ENCODE results near the gene ARSG. TPM values are rescaled to one million over a fixed set of nuclear protein-coding genes. Genes with fewer than 3 reads are reported as not detected.

Gene ARSG
- total RNA-seq, 1 experiment from 2014 or later, result 7.9 TPM

DNA sequence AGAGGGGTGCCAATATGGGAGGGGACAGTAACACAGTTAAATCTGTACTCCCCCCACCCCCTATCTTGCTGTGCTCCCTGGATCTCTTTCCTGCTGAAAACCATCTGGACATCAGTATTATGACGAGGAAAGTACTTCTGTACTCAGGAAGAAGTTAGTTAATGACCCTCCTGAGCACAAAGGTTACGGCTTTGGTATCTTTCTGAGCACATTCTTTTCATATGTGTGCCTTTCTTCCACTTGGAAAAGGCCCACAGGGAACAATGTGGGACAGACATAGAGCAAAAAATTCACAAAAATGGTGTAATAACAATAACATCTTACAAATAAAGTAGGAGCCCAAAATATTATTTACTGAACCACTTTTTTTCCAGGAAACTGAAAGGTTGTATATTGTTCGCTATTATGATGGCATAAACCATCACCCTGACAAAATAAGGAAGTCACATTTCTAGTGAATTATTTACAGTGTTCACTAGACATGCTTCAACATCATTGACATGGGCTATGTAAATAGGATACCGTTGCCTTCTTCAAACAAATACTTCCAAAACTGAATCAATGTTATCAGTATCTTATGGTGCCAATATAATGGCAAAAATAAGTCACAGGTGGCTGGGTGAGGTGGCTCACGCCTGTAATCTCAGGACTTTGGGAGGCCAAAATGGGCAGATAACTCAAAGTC, 160.5 kb downstream of the ARSG start (continued):
- TF ChIP-seq, protein P1, sequence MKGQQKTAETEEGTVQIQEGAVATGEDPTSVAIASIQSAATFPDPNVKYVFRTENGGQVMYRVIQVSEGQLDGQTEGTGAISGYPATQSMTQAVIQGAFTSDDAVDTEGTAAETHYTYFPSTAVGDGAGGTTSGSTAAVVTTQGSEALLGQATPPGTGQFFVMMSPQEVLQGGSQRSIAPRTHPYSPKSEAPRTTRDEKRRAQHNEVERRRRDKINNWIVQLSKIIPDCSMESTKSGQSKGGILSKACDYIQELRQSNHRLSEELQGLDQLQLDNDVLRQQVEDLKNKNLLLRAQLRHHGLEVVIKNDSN (CRISPR knock-in tag; IDR thresholded peaks at IDR 0.05), result no peak
- TF ChIP-seq TCF7 (CRISPR knock-in tag; IDR thresholded peaks at IDR 0.05; ENCODE audit: low read depth) (no peak), NFE2L1 (CRISPR knock-in tag; IDR thresholded peaks at IDR 0.05) (no peak)

DNA sequence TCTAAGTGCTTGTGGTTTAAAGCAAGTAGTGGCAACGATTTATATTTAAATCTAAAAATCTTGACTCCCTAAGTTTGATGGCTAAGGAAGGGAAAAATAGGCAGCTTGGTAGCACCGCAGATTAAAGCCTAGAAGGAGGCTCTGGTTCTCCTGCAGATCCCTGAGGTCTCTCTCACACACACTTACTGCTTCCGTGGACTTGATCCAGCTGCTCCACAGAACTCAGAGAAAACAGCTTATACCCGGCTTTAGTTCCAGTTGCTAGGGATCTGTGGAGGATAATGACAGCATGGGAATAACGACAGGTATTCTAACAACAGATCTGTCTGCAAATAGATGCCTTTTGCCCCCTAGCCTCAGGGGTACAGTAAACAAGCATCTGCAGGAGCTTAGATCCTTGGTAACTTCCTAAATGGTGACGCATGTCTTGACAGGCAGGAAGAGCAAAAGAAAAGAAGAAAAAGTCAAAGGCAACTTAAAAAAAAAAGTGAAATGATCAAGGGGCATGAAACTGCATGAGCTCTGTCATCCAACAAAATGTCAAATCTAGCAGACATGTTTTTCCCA, 161.5 kb downstream of the ARSG start:
- TF ChIP-seq, protein P2, sequence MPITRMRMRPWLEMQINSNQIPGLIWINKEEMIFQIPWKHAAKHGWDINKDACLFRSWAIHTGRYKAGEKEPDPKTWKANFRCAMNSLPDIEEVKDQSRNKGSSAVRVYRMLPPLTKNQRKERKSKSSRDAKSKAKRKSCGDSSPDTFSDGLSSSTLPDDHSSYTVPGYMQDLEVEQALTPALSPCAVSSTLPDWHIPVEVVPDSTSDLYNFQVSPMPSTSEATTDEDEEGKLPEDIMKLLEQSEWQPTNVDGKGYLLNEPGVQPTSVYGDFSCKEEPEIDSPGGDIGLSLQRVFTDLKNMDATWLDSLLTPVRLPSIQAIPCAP (CRISPR knock-in tag; IDR thresholded peaks at IDR 0.05), result no peak
- TF ChIP-seq ZNF263 (CRISPR knock-in tag; IDR thresholded peaks at IDR 0.05; ENCODE audit: low read depth), result no peak
- TF ChIP-seq ZNF317 (CRISPR knock-in tag; IDR thresholded peaks at IDR 0.05; ENCODE audit: borderline replicate concordance, low read depth), result no peak
- TF ChIP-seq SMAD3 (CRISPR knock-in tag; IDR thresholded peaks at IDR 0.05; ENCODE audit: borderline replicate concordance), result no peak
- no peak for TF ChIP-seq NFATC4 (CRISPR knock-in tag; IDR thresholded peaks at IDR 0.05)
- no peak for TF ChIP-seq ELF4 (CRISPR knock-in tag; IDR thresholded peaks at IDR 0.05; ENCODE audit: low read depth)
- no peak for TF ChIP-seq HMGA2 (CRISPR knock-in tag; IDR thresholded peaks at IDR 0.05)
- TF ChIP-seq, protein P3, sequence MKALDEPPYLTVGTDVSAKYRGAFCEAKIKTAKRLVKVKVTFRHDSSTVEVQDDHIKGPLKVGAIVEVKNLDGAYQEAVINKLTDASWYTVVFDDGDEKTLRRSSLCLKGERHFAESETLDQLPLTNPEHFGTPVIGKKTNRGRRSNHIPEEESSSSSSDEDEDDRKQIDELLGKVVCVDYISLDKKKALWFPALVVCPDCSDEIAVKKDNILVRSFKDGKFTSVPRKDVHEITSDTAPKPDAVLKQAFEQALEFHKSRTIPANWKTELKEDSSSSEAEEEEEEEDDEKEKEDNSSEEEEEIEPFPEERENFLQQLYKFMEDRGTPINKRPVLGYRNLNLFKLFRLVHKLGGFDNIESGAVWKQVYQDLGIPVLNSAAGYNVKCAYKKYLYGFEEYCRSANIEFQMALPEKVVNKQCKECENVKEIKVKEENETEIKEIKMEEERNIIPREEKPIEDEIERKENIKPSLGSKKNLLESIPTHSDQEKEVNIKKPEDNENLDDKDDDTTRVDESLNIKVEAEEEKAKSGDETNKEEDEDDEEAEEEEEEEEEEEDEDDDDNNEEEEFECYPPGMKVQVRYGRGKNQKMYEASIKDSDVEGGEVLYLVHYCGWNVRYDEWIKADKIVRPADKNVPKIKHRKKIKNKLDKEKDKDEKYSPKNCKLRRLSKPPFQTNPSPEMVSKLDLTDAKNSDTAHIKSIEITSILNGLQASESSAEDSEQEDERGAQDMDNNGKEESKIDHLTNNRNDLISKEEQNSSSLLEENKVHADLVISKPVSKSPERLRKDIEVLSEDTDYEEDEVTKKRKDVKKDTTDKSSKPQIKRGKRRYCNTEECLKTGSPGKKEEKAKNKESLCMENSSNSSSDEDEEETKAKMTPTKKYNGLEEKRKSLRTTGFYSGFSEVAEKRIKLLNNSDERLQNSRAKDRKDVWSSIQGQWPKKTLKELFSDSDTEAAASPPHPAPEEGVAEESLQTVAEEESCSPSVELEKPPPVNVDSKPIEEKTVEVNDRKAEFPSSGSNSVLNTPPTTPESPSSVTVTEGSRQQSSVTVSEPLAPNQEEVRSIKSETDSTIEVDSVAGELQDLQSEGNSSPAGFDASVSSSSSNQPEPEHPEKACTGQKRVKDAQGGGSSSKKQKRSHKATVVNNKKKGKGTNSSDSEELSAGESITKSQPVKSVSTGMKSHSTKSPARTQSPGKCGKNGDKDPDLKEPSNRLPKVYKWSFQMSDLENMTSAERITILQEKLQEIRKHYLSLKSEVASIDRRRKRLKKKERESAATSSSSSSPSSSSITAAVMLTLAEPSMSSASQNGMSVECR (CRISPR knock-in tag; IDR thresholded peaks at IDR 0.05; ENCODE audit: borderline replicate concordance), result no peak
- TF ChIP-seq ZNF138 (CRISPR knock-in tag; conservative IDR thresholded peaks at IDR 0.05), result no peak
- ATAC-seq, result no peak
- ChIA-PET POLR2A (no interaction called here), CTCF (interaction anchor here (5.8 kb wide), 1 partner anchor 16 kb away, joined by 33 read pairs; no protein-coding TSS in a partner anchor)
- no peak for DNase-seq (ENCODE audit: low spot score)
- Mint-ChIP-seq H3K27ac (no peak overlapping the region; the same call in 1 of the 2 replicates), H3K27me3 (ENCODE audit: low read depth) (no peaks in the 10 kb centered on the region), H3K36me3 (peaks cover 12% of the 10 kb centered on the region), H3K4me3 (no peak overlapping the region), H3K4me1 (peaks cover 33% of the 10 kb centered on the region), H3K9me3 (no peaks in the 10 kb centered on the region)

DNA sequence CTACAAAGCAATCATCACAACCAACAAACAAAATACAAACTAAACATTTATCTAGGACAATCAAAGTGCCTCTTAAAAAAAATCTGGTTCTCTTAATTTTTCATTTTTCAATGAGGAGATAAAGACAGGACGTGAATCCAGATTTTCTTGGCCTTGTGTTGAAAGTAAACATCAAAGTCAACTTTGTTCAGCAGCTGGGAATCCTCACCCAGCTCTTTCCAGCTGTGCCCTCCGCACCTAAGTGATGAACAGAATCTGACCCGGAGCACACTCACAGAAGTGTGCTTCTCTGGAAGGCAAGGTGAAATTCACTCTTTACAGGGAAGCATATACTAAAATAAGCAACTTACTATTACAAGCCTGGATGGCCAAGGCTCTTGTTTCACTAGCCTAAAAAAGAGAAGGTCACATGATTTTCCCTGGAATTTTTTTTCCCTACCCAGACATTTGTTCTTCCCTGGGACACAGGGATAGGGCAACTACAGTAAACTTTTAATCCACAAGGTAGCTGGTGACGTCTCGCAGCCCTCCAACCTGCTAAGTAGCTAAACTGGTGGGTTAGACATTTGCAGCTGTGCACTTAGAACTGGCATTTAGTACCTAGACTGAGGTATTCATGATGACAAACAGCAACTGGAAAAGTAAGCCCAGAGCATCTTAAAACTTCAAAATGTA, 162.8 kb downstream of the ARSG start:
- no peak overlapping the region for H3K4me3 Mint-ChIP-seq
- no peak for TF ChIP-seq NR2C2 (CRISPR knock-in tag; IDR thresholded peaks at IDR 0.05)
- TF ChIP-seq GRHL2 (CRISPR knock-in tag; IDR thresholded peaks at IDR 0.05; ENCODE audit: insufficient replicate concordance, severe bottlenecking), result no peak
- TF ChIP-seq, protein P4, sequence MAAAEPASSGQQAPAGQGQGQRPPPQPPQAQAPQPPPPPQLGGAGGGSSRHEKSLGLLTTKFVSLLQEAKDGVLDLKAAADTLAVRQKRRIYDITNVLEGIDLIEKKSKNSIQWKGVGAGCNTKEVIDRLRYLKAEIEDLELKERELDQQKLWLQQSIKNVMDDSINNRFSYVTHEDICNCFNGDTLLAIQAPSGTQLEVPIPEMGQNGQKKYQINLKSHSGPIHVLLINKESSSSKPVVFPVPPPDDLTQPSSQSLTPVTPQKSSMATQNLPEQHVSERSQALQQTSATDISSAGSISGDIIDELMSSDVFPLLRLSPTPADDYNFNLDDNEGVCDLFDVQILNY (CRISPR knock-in tag; IDR thresholded peaks at IDR 0.05), result no peak
- TF ChIP-seq, protein P5, sequence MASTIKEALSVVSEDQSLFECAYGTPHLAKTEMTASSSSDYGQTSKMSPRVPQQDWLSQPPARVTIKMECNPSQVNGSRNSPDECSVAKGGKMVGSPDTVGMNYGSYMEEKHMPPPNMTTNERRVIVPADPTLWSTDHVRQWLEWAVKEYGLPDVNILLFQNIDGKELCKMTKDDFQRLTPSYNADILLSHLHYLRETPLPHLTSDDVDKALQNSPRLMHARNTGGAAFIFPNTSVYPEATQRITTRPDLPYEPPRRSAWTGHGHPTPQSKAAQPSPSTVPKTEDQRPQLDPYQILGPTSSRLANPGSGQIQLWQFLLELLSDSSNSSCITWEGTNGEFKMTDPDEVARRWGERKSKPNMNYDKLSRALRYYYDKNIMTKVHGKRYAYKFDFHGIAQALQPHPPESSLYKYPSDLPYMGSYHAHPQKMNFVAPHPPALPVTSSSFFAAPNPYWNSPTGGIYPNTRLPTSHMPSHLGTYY (CRISPR knock-in tag; IDR thresholded peaks at IDR 0.05), result no peak
- no peak for TF ChIP-seq ETV6 (CRISPR knock-in tag; IDR thresholded peaks at IDR 0.05)
- TF ChIP-seq, protein P6, sequence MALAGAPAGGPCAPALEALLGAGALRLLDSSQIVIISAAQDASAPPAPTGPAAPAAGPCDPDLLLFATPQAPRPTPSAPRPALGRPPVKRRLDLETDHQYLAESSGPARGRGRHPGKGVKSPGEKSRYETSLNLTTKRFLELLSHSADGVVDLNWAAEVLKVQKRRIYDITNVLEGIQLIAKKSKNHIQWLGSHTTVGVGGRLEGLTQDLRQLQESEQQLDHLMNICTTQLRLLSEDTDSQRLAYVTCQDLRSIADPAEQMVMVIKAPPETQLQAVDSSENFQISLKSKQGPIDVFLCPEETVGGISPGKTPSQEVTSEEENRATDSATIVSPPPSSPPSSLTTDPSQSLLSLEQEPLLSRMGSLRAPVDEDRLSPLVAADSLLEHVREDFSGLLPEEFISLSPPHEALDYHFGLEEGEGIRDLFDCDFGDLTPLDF (CRISPR knock-in tag; IDR thresholded peaks at IDR 0.05), result no peak
- TF ChIP-seq ZNF423 (CRISPR knock-in tag; IDR thresholded peaks at IDR 0.05), result no peak
- no peak for TF ChIP-seq SMAD4 (CRISPR knock-in tag; IDR thresholded peaks at IDR 0.05)
- TF ChIP-seq, protein P7, sequence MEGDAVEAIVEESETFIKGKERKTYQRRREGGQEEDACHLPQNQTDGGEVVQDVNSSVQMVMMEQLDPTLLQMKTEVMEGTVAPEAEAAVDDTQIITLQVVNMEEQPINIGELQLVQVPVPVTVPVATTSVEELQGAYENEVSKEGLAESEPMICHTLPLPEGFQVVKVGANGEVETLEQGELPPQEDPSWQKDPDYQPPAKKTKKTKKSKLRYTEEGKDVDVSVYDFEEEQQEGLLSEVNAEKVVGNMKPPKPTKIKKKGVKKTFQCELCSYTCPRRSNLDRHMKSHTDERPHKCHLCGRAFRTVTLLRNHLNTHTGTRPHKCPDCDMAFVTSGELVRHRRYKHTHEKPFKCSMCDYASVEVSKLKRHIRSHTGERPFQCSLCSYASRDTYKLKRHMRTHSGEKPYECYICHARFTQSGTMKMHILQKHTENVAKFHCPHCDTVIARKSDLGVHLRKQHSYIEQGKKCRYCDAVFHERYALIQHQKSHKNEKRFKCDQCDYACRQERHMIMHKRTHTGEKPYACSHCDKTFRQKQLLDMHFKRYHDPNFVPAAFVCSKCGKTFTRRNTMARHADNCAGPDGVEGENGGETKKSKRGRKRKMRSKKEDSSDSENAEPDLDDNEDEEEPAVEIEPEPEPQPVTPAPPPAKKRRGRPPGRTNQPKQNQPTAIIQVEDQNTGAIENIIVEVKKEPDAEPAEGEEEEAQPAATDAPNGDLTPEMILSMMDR (IDR thresholded peaks at IDR 0.05), result no peak

More for the DNA sequence above, 162.8 kb downstream of the ARSG start:
- H3K27me3 Mint-ChIP-seq (ENCODE audit: low read depth), result peaks cover 7% of the 10 kb centered on the region; the same call in 1 of the 2 replicates
- H3K4me1 Mint-ChIP-seq, result peaks cover 40% of the 10 kb centered on the region
- H3K36me3 Mint-ChIP-seq, result peaks cover 10% of the 10 kb centered on the region
- DNase-seq (ENCODE audit: low spot score) (no peak), ATAC-seq (no peak)
- no peaks in the 10 kb centered on the region for H3K9me3 Mint-ChIP-seq
- ChIA-PET CTCF (interaction anchor here (5.8 kb wide), 1 partner anchor 17 kb away, joined by 33 read pairs; no protein-coding TSS in a partner anchor), POLR2A (no interaction called here)
- no peak overlapping the region for H3K27ac Mint-ChIP-seq
